K562 (cell line): Measurements from ENCODE around the gene TRMU. TPM values are rescaled to one million over a fixed set of nuclear protein-coding genes. Genes with fewer than 3 reads are reported as not detected.

Experiments
- ATAC-seq: fragments of 200-7000 bp; cut with Tn5 transposase; 3 replicates; pipeline ENCODE4 v1.9.1; 2020; ENCODE audit warnings: moderate library complexity
- BruUV-seq: library from RNA; stranded (reverse); fragments of 400-500 nt; replicated peaks from 2 replicates; lab custom pipeline; 2021; lab: Mats Ljungman, UMichigan
- CTCF ChIA-PET: fragments of 300-600 bp; formaldehyde crosslinking; extraction: SDS; loops from one replicate; lab custom pipeline; 2021; ENCODE audit warnings: low intra/inter-chr PET ratio; lab: Yijun Ruan, JAX
- POLR2A ChIA-PET: fragments of 300-600, 350-650 bp; sonication (Branson Sonifier 250); formaldehyde crosslinking; extraction: SDS; loops from one replicate; lab custom pipeline; 2021; ENCODE audit warnings: antibody characterized with exemption, inconsistent platforms; lab: Yijun Ruan, JAX
- DNase-seq, 4 experiments: peaks; one replicate each; pipeline versions ENCODE4 v3.0.0 to v3.0.0-alpha.2; 2011 to 2018; ENCODE audit warnings: low spot score in 3 of 4, mixed read lengths in 3 of 4; ENCODE audit errors: extremely low read depth in 1 of 4
- FAIRE-seq: peaks from 2 replicates; lab custom pipeline; 2011; peaks lifted over from hg19 to GRCh38; lab: Jason Lieb, UNC
- H2AFZ ChIP-seq: 2 replicates; pipeline ENCODE4 v1.6.0; 2011; ENCODE audit warnings: low read depth, low read length, control low read depth, inconsistent platforms
- H3K27ac ChIP-seq: fragments of 200-600 bp; 3 replicates; pipeline ENCODE4 v1.8.0; 2011; ENCODE audit warnings: low read depth, mild to moderate bottlenecking, control low read depth, inconsistent platforms, low read length, moderate library complexity, mixed read lengths; ENCODE audit errors: extremely low read depth
- H3K27me3 ChIP-seq, 2 experiments: fragments of 300-600 bp in 1 of 2; 2 replicates in 1 of 2; 3 replicates in 1 of 2; pipeline versions ENCODE4 v1.6.0 to v1.8.0; 2011; ENCODE audit warnings: inconsistent platforms in 2 of 2, low read length in 2 of 2, mild to moderate bottlenecking in 1 of 2, mixed read lengths in 1 of 2, moderate library complexity in 1 of 2; ENCODE audit not compliant: control insufficient read depth in 2 of 2, insufficient read depth in 2 of 2
- H3K36me3 ChIP-seq: fragments of 300-600 bp; 3 replicates; pipeline ENCODE4 v1.8.0; 2011; ENCODE audit warnings: mild to moderate bottlenecking, low read length, inconsistent platforms; ENCODE audit not compliant: control insufficient read depth, insufficient read depth
- H3K4me1 ChIP-seq, 2 experiments: fragments of 200-600 bp in 1 of 2; replicated peaks in 1 of 2; 2 replicates in 1 of 2; 3 replicates in 1 of 2; pipeline versions ENCODE4 v1.5.1 to v1.8.0; 2011; ENCODE audit warnings: inconsistent platforms in 2 of 2, low read length in 2 of 2, mild to moderate bottlenecking in 1 of 2, mixed read lengths in 1 of 2, moderate library complexity in 1 of 2; ENCODE audit not compliant: control insufficient read depth in 2 of 2, insufficient read depth in 2 of 2
- H3K4me2 ChIP-seq: 2 replicates; pipeline ENCODE4 v1.6.1; 2011; ENCODE audit warnings: low read length, control low read depth, inconsistent platforms, mixed read lengths; ENCODE audit not compliant: insufficient read depth
- H3K4me3 ChIP-seq: fragments of 200-600 bp; sonication (generic), shearing (Covaris generic); 2 replicates; pipeline ENCODE4 v1.5.1; 2016; ENCODE audit warnings: control low read depth, inconsistent platforms
- H3K79me2 ChIP-seq: fragments of 200-600 bp; 3 replicates; pipeline ENCODE4 v1.8.0; 2011; ENCODE audit warnings: low read length, inconsistent platforms; ENCODE audit not compliant: control insufficient read depth, insufficient read depth
- H3K9ac ChIP-seq, 2 experiments: 2 replicates each; pipeline versions ENCODE4 v1.6.0 to v1.6.1; 2011; ENCODE audit warnings: low read depth in 2 of 2, low read length in 2 of 2, control low read depth in 1 of 2, inconsistent platforms in 1 of 2, mild to moderate bottlenecking in 1 of 2, mixed read lengths in 1 of 2; ENCODE audit not compliant: insufficient read depth in 1 of 2
- H3K9me1 ChIP-seq: one replicate; pipeline ENCODE4 v1.6.0; 2011; ENCODE audit warnings: inconsistent platforms, mild to moderate bottlenecking, low read length, moderate library complexity; ENCODE audit not compliant: control insufficient read depth, insufficient read depth
- H3K9me3 ChIP-seq: replicated peaks from 2 replicates; pipeline ENCODE4 v1.5.1; 2011; ENCODE audit warnings: low read depth, low read length, inconsistent platforms; ENCODE audit not compliant: control insufficient read depth, insufficient read depth
- H4K20me1 ChIP-seq: replicated peaks from 2 replicates; pipeline ENCODE4 v1.6.1; 2011; ENCODE audit warnings: low read length, inconsistent platforms, mixed read lengths; ENCODE audit not compliant: control insufficient read depth, insufficient read depth
- ASH1L ChIP-seq: fragments of 450-650 bp; IDR thresholded peaks from 2 replicates; pipeline ENCODE4 v1.6.1; 2018; ENCODE audit warnings: borderline replicate concordance, mild to moderate bottlenecking, low read depth; ENCODE audit not compliant: partially characterized antibody
- GTF2A2 ChIP-seq: IDR thresholded peaks from 2 replicates; pipeline ENCODE4 v1.6.1; 2016; ENCODE audit warnings: mild to moderate bottlenecking, missing genetic modification characterization, missing compliant biosample characterization
- HDAC2 ChIP-seq: fragments of 450-650 bp; IDR thresholded peaks from 2 replicates; pipeline ENCODE4 v1.6.1; 2016; ENCODE audit warnings: mild to moderate bottlenecking
- HDAC6 ChIP-seq: IDR thresholded peaks from 2 replicates; pipeline ENCODE4 v1.6.1; 2012; ENCODE audit warnings: low read depth, mild to moderate bottlenecking, control low read depth, inconsistent platforms, low read length, moderate library complexity
- MBD1 ChIP-seq: fragments of 250-450 bp; sonication (Bioruptor Pico); IDR thresholded peaks from 2 replicates; pipeline ENCODE4 v1.8.0; 2022; ENCODE audit warnings: inconsistent platforms
- MBD2 ChIP-seq: sonication (generic); IDR thresholded peaks from 2 replicates; pipeline ENCODE4 v1.6.1; 2016; ENCODE audit warnings: low read depth, borderline replicate concordance
- MED1 ChIP-seq: sonication (generic); formaldehyde crosslinking; IDR thresholded peaks from 2 replicates; pipeline ENCODE4 v1.8.1; 2023; ENCODE audit warnings: missing genetic modification reagents, borderline replicate concordance
- POLR3A ChIP-seq: IDR thresholded peaks from 2 replicates; pipeline ENCODE4 v1.6.1; 2011; ENCODE audit warnings: borderline replicate concordance, mild to moderate bottlenecking, moderate library complexity; ENCODE audit not compliant: insufficient read length, insufficient read depth; ENCODE audit errors: extremely low read depth
- RNF219 ChIP-seq: fragments of 250-450 bp; sonication (Bioruptor Pico); IDR thresholded peaks from 2 replicates; pipeline ENCODE4 v1.5.0; 2022; ENCODE audit warnings: mild to moderate bottlenecking
- ZSCAN29 ChIP-seq: fragments of 450-650 bp; IDR thresholded peaks from 2 replicates; pipeline ENCODE4 v1.6.1; 2017
- WGBS: fragments of 100-300 bp; shearing (Covaris generic); methylation state at CpG from one replicate; pipeline ENCODE4 v1.1.6; 2016; ENCODE audit warnings: low coverage, mixed read lengths; ENCODE audit not compliant: insufficient coverage; ENCODE audit errors: missing lambda C conversion rate; 5-methylcytosine and 5-hydroxymethylcytosine counted together
- in situ Hi-C: fragments of 300-500 bp; cut with MboI; formaldehyde crosslinking; loops from 4 replicates; pipeline ENCODE4 v1.15.0; 2018; ENCODE audit warnings: inconsistent platforms, mixed read lengths
- intact Hi-C: fragments of 100-400 bp; cut with micrococcal nuclease; formaldehyde crosslinking; loops from 2 replicates; pipeline ENCODE4 v1.14.2; 2022
- polyA plus RNA-seq, 8 experiments: library from polyadenylated mRNA; depleted of rRNA in 4 of 8; stranded (reverse) in 5 of 8; unstranded in 3 of 8; fragments of >200 nt; fragmentation: Nextera tagmentation in 2 of 8; fragmentation: Illumina TruSeq in 1 of 8; extraction: Ambion mirVana in 2 of 8; extraction: Trizol in 1 of 8; gene quantifications; 2 replicates each; pipeline versions ENCODE4 v1.2.1 to v1.2.3, GENCODE V29; 2011 to 2014; ENCODE audit warnings: inconsistent platforms in 1 of 8, missing spikeins in 1 of 8
- total RNA-seq, 7 experiments: library from RNA; depleted of rRNA in 6 of 7; stranded (reverse); fragments of >200 nt in 6 of 7; fragmentation: Illumina TruSeq in 2 of 7; extraction: Trizol in 2 of 7; gene quantifications; 2 replicates each; pipeline versions ENCODE4 v1.2.1 to v1.2.3, GENCODE V29; 2011 to 2021; ENCODE audit warnings: low replicate concordance in 1 of 7
- TF ChIP-seq, protein P1 (sequence below), 3 experiments: fragments of 200-800 bp in 1 of 3; sonication (Bioruptor generic) in 1 of 3; sonication (generic) in 1 of 3; formaldehyde crosslinking in 1 of 3; IDR thresholded peaks; 2 replicates each; pipeline versions ENCODE4 v1.6.1 to v1.8.0; 2016 to 2022; ENCODE audit warnings: mild to moderate bottlenecking in 2 of 3, missing compliant biosample characterization in 2 of 3, missing genetic modification characterization in 2 of 3, missing genetic modification reagents in 1 of 3
- TF ChIP-seq, protein P2 (sequence below), 2 experiments: fragments of 150-350 bp in 1 of 2; IDR thresholded peaks; 2 replicates each; pipeline ENCODE4 v1.6.1; 2012 to 2016; ENCODE audit warnings: low read depth in 2 of 2, low read length in 2 of 2, mild to moderate bottlenecking in 1 of 2, moderate library complexity in 1 of 2

Gene TRMU
- total and polyA plus RNA-seq, 9 of the 15 experiments (the other 6 are each of a cell fraction or from before 2014, with no cell fraction given), result 2.3 to 49.9 (median 35.3) TPM

DNA sequence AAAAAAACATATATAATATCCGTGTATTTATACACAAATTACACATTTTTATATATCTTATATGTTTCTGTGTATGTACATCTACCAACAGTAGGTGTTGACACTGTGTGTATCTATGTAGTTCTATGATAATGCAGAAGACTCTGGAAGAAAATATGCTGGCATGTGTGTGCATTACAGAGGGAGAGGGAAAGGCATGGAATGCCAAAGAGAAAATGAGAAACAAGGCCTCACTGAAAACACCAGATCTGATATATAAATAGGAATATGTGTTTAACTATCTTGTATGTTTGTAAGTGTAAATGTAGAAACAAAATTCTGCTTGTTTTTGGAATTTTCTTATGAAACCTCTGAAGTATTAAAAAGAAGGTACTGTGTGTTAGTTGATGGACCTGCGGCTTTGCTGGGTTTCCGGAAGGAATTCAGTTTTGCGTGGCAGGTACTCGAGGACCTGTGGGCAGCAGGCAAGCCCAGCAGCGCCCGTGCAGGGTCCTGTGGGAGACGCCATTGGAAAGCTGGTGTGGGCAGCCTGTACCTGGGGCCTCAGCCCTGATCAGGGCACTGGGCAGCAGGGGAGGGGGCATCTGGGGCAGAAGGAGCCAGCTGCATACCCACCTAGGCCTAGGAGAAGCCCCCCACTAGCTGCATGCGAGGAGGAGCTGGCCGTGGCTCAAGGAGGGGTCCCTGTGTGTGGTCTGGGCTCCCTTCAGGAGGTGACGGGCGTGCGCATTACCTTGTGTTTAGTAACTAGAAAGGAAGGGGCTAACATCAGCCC lies 7.6 kb upstream of the TRMU start:
- ChIA-PET POLR2A (no interaction called here), CTCF (no interaction called here)
- 84% methylated on average over 11 of the region's 13 CpGs for WGBS
- Histone ChIP-seq H3K27me3 (no peaks in the 10 kb centered on the region), H4K20me1 (no peaks in the 10 kb centered on the region), H2AFZ (no peak overlapping the region), H3K4me2 (no peak overlapping the region), H3K79me2 (no peaks in the 10 kb centered on the region), H3K27ac (no peak overlapping the region), H3K36me3 (peaks cover 68% of the 10 kb centered on the region; the same call in 2 of the 3 replicates), H3K9ac (no peak overlapping the region), H3K9me1 (no peaks in the 10 kb centered on the region), H3K4me3 (no peak overlapping the region), H3K9me3 (no peaks in the 10 kb centered on the region), H3K4me1 (no peaks in the 10 kb centered on the region)
- intact Hi-C loops (no loop called here), in situ Hi-C loops (no loop called here)
- ATAC-seq (no peak), FAIRE-seq (no peak), DNase-seq (no peak)
- BruUV-seq, result no TSS peak
- TF ChIP-seq, protein P1, sequence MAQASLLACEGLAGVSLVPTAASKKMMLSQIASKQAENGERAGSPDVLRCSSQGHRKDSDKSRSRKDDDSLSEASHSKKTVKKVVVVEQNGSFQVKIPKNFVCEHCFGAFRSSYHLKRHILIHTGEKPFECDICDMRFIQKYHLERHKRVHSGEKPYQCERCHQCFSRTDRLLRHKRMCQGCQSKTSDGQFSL (CRISPR knock-in tag; IDR thresholded peaks at IDR 0.05), result no peak
- TF ChIP-seq, protein P1 (tag; IDR thresholded peaks at IDR 0.05), result no peak
- TF ChIP-seq GTF2A2 (tag) (no peak), RNF219 (CRISPR knock-in tag) (no peak), HDAC2 (no peak), ASH1L (no peak), MBD2 (no peak), MED1 (no peak), POLR3A (no peak), ZSCAN29 (no peak), HDAC6 (no peak), MBD1 (CRISPR knock-in tag) (no peak)
- TF ChIP-seq, protein P2, sequence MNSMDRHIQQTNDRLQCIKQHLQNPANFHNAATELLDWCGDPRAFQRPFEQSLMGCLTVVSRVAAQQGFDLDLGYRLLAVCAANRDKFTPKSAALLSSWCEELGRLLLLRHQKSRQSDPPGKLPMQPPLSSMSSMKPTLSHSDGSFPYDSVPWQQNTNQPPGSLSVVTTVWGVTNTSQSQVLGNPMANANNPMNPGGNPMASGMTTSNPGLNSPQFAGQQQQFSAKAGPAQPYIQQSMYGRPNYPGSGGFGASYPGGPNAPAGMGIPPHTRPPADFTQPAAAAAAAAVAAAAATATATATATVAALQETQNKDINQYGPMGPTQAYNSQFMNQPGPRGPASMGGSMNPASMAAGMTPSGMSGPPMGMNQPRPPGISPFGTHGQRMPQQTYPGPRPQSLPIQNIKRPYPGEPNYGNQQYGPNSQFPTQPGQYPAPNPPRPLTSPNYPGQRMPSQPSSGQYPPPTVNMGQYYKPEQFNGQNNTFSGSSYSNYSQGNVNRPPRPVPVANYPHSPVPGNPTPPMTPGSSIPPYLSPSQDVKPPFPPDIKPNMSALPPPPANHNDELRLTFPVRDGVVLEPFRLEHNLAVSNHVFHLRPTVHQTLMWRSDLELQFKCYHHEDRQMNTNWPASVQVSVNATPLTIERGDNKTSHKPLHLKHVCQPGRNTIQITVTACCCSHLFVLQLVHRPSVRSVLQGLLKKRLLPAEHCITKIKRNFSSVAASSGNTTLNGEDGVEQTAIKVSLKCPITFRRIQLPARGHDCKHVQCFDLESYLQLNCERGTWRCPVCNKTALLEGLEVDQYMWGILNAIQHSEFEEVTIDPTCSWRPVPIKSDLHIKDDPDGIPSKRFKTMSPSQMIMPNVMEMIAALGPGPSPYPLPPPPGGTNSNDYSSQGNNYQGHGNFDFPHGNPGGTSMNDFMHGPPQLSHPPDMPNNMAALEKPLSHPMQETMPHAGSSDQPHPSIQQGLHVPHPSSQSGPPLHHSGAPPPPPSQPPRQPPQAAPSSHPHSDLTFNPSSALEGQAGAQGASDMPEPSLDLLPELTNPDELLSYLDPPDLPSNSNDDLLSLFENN (IDR thresholded peaks at IDR 0.05; ENCODE audit: low read depth in 2 of 2, low read length in 2 of 2), result no peak
